ENCODE data around the gene AIMP2. TPM values are rescaled to one million over a fixed set of nuclear protein-coding genes. Genes with fewer than 3 reads are reported as not detected.

AIMP2 gene
- total RNA-seq, 4 donors from 2014 or later, result 24.5 to 41.9 (median 37.5) TPM

GRCh38 chr7:6012355-6013104, 3.5 kb downstream of the AIMP2 start:
- no peak for DNase-seq (ENCODE audit: extremely low spot score)
- Histone ChIP-seq H3K36me3 (peaks cover 5 to 45% (median 32%) of the 10 kb centered on the region in 4 donors), H3K27me3 (no peaks in the 10 kb centered on the region), H3K4me1 (peaks cover 29 to 58% (median 50%) of the 10 kb centered on the region in 4 donors), H3K9me3 (no peaks in the 10 kb centered on the region), H3K27ac (replicated peaks in 1 of 4) (no peak overlapping the region), H3K4me3 (no peak overlapping the region)
- TF ChIP-seq EP300 (IDR thresholded peaks at IDR 0.05) (no peak), POLR2AphosphoS5 (IDR thresholded peaks at IDR 0.05) (no peak), CTCF (IDR thresholded peaks at IDR 0.05) (no peak), POLR2A (IDR thresholded peaks at IDR 0.05; ENCODE audit: low read depth) (no peak)
- WGBS, result 83% methylated on average over 14 of the region's 14 CpGs
- intact Hi-C loops (cut with DNase I), result no loop called here

GRCh38 chr7:6015917-6016652, 7.0 kb downstream of the AIMP2 start:
- H3K4me3 ChIP-seq, result no peak overlapping the region
- WGBS, result 68% methylated on average over 8 of the region's 8 CpGs
- TF ChIP-seq EP300 (IDR thresholded peaks at IDR 0.05) (no peak), POLR2AphosphoS5 (IDR thresholded peaks at IDR 0.05) (no peak), POLR2A (IDR thresholded peaks at IDR 0.05; ENCODE audit: low read depth) (no peak)
- intact Hi-C loops (cut with DNase I), result no loop called here
- no peaks in the 10 kb centered on the region for H3K9me3 ChIP-seq
- no peaks in the 10 kb centered on the region for H3K27me3 ChIP-seq
- H3K27ac ChIP-seq (replicated peaks in 1 of 4), result peak overlapping the region; percentile 37 to 59 (median 56)
- DNase-seq (ENCODE audit: extremely low spot score), result no peak
- peaks cover 14 to 34% (median 25%) of the 10 kb centered on the region in 4 donors for H3K4me1 ChIP-seq
- H3K36me3 ChIP-seq, result peaks cover 34 to 77% (median 66%) of the 10 kb centered on the region in 4 donors

- Histone ChIP-seq H3K4me3 (no peak overlapping the region), H3K27ac (replicated peaks in 1 of 4) (peak overlapping the region in 2 of 4 donors; percentile 58 to 59), H3K36me3 (peaks cover 38 to 81% (median 70%) of the 10 kb centered on the region in 4 donors), H3K9me3 (no peaks in the 10 kb centered on the region), H3K27me3 (no peaks in the 10 kb centered on the region), H3K4me1 (peaks cover 14 to 32% (median 22%) of the 10 kb centered on the region in 4 donors)
- 91% methylated on average over 7 of the region's 8 CpGs for WGBS
- intact Hi-C loops (cut with DNase I), result no loop called here
- no peak for DNase-seq (ENCODE audit: extremely low spot score)
- TF ChIP-seq CTCF (IDR thresholded peaks at IDR 0.05) (no peak), POLR2A (IDR thresholded peaks at IDR 0.05; ENCODE audit: low read depth) (no peak), POLR2AphosphoS5 (IDR thresholded peaks at IDR 0.05) (no peak), EP300 (IDR thresholded peaks at IDR 0.05) (no peak)
Observed at GRCh38 chr7:6016653-6016966, 7.5 kb downstream of the AIMP2 start.

DNA sequence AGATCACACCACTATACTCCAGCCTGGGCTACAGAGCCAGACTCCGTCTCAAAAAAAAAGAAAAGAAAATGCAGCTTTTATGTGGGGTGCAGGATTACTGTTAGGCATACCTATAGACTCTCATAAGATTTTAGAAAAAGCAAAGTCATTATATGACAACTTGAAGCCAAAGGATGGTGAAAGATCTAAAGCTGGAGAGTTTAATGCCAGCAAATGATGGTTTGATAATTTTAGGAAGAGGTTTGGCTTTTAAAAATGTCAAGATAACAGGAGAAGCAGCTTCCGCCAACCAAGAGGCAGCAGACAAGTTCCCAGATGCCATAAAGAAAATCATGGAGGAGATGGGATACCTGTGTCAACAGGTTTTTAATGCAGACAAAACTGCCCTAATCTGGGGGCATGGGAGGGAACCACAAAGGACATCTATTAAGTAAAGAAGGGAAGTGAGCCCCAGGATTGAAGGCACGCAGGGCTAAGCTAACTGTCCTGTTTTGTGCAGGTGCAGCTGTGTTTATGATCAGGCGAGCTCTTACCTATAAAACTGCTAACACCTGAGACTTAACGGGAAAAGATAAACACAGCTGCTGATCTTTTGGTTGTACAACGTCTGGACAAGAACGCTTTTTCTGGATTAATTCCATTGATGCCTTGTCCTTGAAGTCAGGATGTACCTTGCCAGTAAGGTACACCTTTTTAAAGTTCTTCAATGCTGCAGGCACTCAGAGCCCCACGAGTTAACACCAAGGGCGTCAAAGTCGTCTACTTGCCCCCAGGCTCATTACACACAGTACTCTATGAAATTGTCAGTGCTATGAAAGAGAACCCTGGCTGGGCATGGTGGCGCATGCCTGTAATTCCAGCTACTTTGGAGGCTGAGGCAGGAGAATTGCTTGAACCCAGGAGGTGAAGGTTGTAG, 11.6 kb downstream of the AIMP2 start:
- peaks cover 6 to 15% (median 10%) of the 10 kb centered on the region in 4 donors for H3K4me1 ChIP-seq
- no peak overlapping the region for H3K4me3 ChIP-seq
- no peak overlapping the region for H3K27ac ChIP-seq (replicated peaks in 1 of 4)
- intact Hi-C loops (cut with DNase I), result no loop called here
- H3K27me3 ChIP-seq, result no peaks in the 10 kb centered on the region
- TF ChIP-seq POLR2AphosphoS5 (IDR thresholded peaks at IDR 0.05), result no peak
- TF ChIP-seq CTCF (IDR thresholded peaks at IDR 0.05), result no peak
- no peak for TF ChIP-seq EP300 (IDR thresholded peaks at IDR 0.05)
- no peak for TF ChIP-seq POLR2A (IDR thresholded peaks at IDR 0.05; ENCODE audit: low read depth)
- DNase-seq (ENCODE audit: extremely low spot score), result no peak
- no peaks in the 10 kb centered on the region for H3K9me3 ChIP-seq
- 85% methylated on average over 11 of the region's 11 CpGs for WGBS
- peaks cover 70 to 100% (median 94%) of the 10 kb centered on the region in 4 donors for H3K36me3 ChIP-seq

Data from esophagus muscularis mucosa (tissue), 4 donors.